ENCODE measurements around the gene TFDP1.

The TFDP1 gene

DNA sequence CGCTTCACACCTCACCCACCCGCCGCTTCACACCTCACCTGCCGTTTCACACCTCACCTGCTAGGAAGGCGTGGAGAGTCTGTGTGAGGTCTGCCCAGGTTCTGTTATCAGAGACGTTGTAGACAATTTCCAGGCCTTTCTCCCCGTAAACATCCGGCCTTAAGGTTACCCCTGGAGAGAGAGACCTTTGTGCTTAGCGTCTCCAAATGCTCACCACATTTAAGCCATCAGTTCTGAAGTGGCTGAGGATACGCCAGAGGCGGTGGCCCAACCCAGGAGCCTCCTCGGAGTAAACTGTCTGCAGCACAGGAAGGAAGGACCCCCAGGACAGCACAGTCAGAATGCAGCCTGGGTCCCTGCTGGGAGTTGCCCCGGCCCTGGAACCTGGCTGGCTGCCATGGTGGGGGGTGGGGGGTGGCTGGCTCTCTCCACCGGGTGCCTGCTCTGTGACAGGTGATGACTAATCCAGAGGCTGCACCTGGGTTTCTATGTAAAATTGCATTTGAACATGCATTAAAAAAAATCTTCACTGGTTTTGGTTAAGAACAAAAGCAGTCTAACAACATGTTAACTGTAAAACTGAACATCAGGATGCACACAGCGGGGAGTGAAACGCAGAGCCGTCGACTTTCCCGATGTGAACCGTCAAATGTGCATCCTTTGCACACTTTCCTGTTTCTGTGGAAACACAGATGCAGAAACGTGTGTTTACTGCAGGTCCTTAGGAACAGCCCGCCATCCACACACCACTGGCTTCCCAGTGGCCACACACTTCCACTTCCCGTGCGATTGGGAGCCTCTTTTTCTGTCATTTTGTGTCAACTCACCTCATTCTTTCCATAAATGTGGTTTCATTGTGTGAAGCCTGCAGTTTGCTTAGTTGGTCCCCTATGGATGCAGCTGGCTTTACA, 69.0 kb downstream of the TFDP1 start:
- DNase-seq = peak; percentile 17

DNA sequence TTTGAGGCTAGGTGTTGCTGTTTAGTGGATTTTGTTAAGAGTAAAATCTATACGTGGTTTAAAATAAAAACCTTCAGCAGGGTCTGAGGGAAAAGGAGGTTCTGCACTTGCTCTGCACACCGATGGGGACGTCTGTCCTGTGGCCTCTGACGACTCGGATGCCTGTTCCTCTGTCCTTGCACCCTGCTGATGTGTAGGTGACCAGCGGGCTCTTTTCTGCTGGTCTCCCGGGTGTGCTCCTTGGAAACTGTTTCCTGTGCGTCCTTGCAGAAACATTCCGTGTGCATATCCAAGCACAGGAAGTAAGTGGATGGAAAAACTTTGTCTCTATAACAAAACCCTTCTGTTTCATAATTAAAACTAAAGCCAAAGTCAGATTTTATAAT, 69.6 kb downstream of the TFDP1 start:
- DNase-seq = no peak

GRCh38 chr13:113654591-113655345, 70.2 kb downstream of the TFDP1 start:
- DNase-seq = no peak

- no peak for DNase-seq
These were observed 70.9 kb downstream of the TFDP1 start for GRCh38 chr13:113655346-113656002.

DNA sequence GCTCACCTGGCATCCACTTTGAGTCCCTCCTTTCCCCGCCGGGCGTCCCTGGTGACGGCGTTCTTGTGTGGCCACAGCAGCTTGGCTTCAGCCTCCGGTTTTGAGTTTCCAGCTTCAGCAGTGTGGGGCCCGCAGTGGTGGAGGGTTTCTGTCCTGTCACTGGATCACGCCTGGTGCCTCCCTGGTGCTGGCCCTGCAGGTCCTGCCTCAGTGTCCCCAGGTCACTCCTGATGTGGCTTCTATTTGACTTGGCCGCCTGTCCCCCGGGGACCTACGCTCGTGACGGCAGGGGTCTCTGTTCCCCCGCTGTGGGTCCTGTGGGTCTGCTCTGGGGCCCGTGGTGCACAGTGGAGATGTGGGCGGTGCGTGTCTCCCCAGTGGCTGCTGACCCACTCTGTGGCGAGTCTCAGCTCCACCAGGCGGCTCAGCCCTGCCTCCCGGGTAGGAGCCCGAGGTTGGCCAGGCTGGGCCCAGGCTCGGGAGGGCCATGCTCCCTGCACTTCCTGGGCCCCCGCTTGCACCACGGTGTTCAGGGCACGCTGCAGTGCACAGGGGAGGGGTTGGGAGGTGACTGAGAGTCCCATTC, 71.5 kb downstream of the TFDP1 start:
- no peak for DNase-seq

- DNase-seq = no peak
These were observed 72.5 kb downstream of the TFDP1 start for GRCh38 chr13:113656831-113657671.

- DNase-seq = no peak
These were observed 73.5 kb downstream of the TFDP1 start, which contains the start of gene ATP4B for GRCh38 chr13:113657851-113658741. Gene ATP4B (minus strand): TSS chr13:113658198. CDS start chr13:113658144, 54 bp downstream.

DNA sequence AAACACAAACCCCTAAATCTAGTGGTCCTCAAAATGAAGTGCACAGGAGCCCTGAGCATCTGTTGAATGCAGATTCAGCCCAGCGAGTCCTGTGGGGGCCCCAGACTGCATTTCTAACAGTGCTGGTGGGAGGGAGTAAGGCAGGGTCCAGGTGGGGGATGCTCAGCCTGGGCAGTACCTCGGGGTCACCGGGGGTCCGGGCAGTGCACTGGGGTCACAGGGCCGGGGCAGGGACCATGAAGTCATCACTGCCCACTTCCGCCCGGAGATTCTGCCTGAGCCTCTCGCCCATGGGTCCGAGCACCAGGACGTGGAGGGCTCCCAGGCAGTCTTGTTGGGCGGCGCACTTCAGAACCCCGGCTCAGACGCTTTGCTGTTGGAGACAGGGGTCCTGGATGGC, 74.3 kb downstream of the TFDP1 start:
- no peak for DNase-seq

GRCh38 chr13:113659337-113659736, 74.8 kb downstream of the TFDP1 start:
- DNase-seq = no peak

- no peak for DNase-seq
These were observed 75.5 kb downstream of the TFDP1 start for GRCh38 chr13:113660066-113660465.

DNA sequence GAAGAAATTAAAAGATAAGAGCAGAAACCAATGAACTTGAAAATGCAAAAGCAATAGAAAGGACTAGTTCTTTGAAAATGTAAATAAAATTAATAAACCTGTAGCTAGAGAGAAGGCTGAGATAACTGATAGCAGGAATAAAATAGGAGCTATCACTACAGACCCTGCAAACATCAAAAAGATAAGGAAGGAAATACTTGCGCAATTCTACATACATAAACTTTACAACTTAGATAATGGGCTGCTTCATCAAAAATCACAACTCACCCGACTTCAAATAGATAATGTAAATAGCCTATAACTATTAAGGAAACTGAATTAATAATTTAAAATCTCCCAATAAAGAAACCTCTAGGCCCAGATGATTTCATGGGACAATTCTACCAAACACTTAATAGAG, 77.0 kb downstream of the TFDP1 start:
- DNase-seq = no peak

GRCh38 chr13:113663934-113664333, 79.4 kb downstream of the TFDP1 start:
- no peak for DNase-seq

- no peak for DNase-seq
These were observed 80.4 kb downstream of the TFDP1 start for GRCh38 chr13:113664751-113665596.

GRCh38 chr13:113665597-113666328, 81.2 kb downstream of the TFDP1 start:
- DNase-seq = no peak

- DNase-seq = no peak
These were observed 81.7 kb downstream of the TFDP1 start for GRCh38 chr13:113666329-113666670.

- no peak for DNase-seq
These were observed 82.6 kb downstream of the TFDP1 start, which contains the start of gene GRK1 for GRCh38 chr13:113666951-113667701. Gene GRK1 (plus strand): TSS chr13:113667219. CDS start chr13:113667387, 168 bp downstream.

DNA sequence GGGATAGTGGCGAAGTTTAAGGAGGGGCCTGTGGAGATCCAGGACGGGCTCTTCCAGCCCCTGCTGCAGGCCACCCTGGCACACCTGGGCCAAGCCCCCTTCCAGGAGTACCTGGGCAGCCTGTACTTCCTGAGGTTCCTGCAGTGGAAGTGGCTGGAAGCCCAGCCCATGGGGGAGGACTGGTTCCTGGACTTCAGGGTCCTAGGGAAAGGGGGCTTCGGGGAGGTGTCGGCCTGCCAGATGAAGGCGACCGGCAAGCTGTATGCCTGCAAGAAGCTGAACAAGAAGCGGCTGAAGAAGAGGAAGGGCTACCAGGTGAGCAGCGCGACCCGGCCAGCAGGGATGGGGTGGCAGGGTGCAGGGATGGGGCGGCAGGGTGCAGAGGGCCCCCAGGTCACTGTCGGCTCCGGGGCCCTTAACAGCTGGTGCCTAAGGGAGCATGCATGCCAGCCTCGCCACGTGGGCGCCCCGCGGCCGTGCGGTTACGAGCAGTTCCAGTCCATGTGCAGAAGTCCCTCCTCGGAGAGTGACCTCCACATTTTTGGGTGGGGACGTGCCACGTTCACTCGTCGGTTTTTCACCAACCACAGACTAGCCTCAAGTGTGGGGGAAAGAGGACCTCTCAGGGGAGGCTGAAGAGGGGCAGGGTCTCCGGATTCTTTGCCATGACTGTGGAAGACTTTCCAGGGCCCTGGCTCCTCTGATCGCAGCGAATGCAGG, 83.4 kb downstream of the TFDP1 start:
- DNase-seq = no peak

- no peak for DNase-seq
These were observed 84.0 kb downstream of the TFDP1 start for GRCh38 chr13:113668491-113668971.
